ENCODE data around the gene COX14.

COX14 gene

GRCh38 chr12:50167049-50167828, 55.2 kb downstream of the COX14 start, which contains the start of gene CERS5 (continued):
- TF ChIP-seq ZNF2 (tag by site-specific recombination; IDR thresholded peaks at IDR 0.05) (peak; percentile 59), PBX3 (CRISPR knock-in tag; IDR thresholded peaks at IDR 0.05) (no peak), ZBTB8A (tag by site-specific recombination; IDR thresholded peaks at IDR 0.05) (peak; percentile 89), FEZF1 (tag by site-specific recombination; IDR thresholded peaks at IDR 0.05) (no peak), EGR2 (tag by site-specific recombination; IDR thresholded peaks at IDR 0.05; ENCODE audit: low read depth) (peak; percentile 76), ZSCAN16 (tag by site-specific recombination; IDR thresholded peaks at IDR 0.05) (no peak), GLI2 (tag by site-specific recombination; IDR thresholded peaks at IDR 0.05; ENCODE audit: borderline replicate concordance, low read depth) (no peak), KLF17 (tag by site-specific recombination; IDR thresholded peaks at IDR 0.05) (peak; percentile 50), PRDM4 (tag by site-specific recombination; IDR thresholded peaks at IDR 0.05) (no peak), ZFHX2 (tag by site-specific recombination; conservative IDR thresholded peaks at IDR 0.05) (peak; percentile 76), ZNF211 (tag by site-specific recombination; IDR thresholded peaks at IDR 0.05; ENCODE audit: low read depth) (no peak), ZBTB48 (tag by site-specific recombination; IDR thresholded peaks at IDR 0.05) (peak; percentile 74), BCL11A (tag by site-specific recombination; IDR thresholded peaks at IDR 0.05; ENCODE audit: low read depth) (peak; percentile 60; the same call in 1 of the 2 replicates), ZNF76 (tag by site-specific recombination; IDR thresholded peaks at IDR 0.05; ENCODE audit: borderline replicate concordance, low read depth) (peak; percentile 36; the same call in 1 of the 2 replicates), ZIC2 (tag by site-specific recombination; IDR thresholded peaks at IDR 0.05) (peak; percentile 70), ZBTB17 (tag by site-specific recombination; IDR thresholded peaks at IDR 0.05) (peak; percentile 95), GLIS2 (tag by site-specific recombination; IDR thresholded peaks at IDR 0.05) (peak; percentile 99), ZNF621 (tag by site-specific recombination; IDR thresholded peaks at IDR 0.05) (no peak), ZNF777 (tag by site-specific recombination; IDR thresholded peaks at IDR 0.05; ENCODE audit: borderline replicate concordance) (no peak), ZNF18 (tag by site-specific recombination; IDR thresholded peaks at IDR 0.05) (no peak; the same call in 1 of the 2 replicates), KLF1 (tag by site-specific recombination; IDR thresholded peaks at IDR 0.05) (peak; percentile 99), RBAK (tag by site-specific recombination; IDR thresholded peaks at IDR 0.05) (no peak), ZNF692 (tag by site-specific recombination; IDR thresholded peaks at IDR 0.05) (peak; percentile 68), REST (tag by site-specific recombination; IDR thresholded peaks at IDR 0.05) (peak; percentile 22; the same call in 1 of the 2 replicates), ZNF561 (tag by site-specific recombination; IDR thresholded peaks at IDR 0.05; ENCODE audit: borderline replicate concordance) (peak; percentile 49; the same call in 1 of the 2 replicates), ZNF549 (tag by site-specific recombination; IDR thresholded peaks at IDR 0.05) (no peak), ZNF629 (tag by site-specific recombination; IDR thresholded peaks at IDR 0.05) (0 out of 2 replicates have a peak, but pooled peaks have one; percentile 4), ZNF664 (tag by site-specific recombination; IDR thresholded peaks at IDR 0.05) (no peak), ZNF138 (tag by site-specific recombination; IDR thresholded peaks at IDR 0.05; ENCODE audit: borderline replicate concordance) (no peak)

Measured in HEK293 (cell line).